Stimulated activated CD8-positive, alpha-beta memory T cell treated with anti-CD3 and anti-CD28 coated beads, Interleukin-12 subunit alpha, Interleukin-12 subunit beta, amount 100 ng/mL, for 4 hours (primary cell): ENCODE results near the gene PSME4.
"Not testable (repeated sequence)": the region's sequence is repeated elsewhere in the genome, so short reads cannot be mapped to it uniquely, and the experiment has no call there.

Source experiments
- DNase-seq: peaks from one replicate; pipeline ENCODE4 v3.0.0-alpha.2; 2020; ENCODE audit warnings: low read depth

PSME4 gene

DNA sequence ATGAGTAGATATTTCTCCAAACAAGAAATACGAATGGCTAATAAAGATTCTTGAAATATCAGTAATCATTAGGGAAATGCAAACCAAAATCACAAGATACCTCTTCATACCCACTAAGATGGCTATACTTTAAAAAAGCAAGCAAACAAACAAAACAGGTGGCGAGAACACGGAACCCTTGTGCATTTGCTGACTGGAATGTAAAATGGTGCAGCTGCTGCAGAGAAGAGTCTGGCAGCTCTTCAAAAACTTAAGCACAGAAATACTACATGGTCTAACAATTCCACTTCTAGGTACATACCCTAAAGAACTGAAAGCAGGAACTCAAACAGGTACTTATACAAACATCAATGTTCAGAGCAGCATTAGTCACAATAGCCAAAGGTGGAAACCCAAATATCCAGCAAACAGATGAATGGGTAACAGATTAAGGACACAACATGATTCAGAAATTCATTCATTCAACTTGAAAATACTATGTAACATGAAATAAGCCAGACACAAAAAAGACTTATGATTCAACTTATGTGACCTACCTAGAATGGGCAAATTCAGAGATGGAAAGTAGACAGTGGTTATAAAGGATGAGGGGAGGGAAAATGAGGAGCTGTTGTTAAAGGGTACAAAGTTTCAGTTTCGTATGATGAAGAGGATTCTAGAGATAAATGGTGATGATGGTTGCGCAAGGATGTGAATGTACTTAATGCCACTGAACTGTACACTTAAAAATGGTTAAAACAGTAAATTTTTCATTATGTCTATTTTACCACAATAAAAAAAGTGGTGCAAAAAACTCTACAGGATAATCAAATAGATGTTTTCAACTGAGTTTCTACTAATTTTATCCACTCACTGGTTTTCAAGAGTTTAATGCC lies 84.2 kb downstream of the PSME4 start:
- DNase-seq: no peak

GRCh38 chr2:53884883-53885282 lies 85.9 kb downstream of the PSME4 start:
- no peak for DNase-seq

- no peak for DNase-seq
These were observed 88.8 kb downstream of the PSME4 start for GRCh38 chr2:53881986-53882385.

GRCh38 chr2:53881360-53881759 lies 89.4 kb downstream of the PSME4 start:
- no peak for DNase-seq

DNA sequence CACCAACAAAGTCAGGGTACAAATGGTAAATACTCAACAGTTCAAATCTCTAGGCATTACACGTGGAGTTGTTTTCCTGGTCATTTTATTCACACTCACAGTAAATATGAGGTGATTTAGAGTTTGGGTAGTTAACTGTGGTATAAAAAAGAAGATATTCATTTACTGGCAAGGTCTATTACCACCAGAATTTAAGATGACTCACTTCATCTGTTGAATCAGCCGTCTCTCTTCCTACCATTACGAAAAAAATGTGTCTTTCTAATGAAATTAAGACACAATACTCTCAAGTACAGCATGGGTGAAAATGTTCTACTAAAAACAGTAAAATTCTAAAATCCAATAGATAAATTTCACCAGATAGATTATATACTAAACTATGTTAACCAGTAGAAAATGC lies 90.0 kb downstream of the PSME4 start:
- DNase-seq: no peak

DNA sequence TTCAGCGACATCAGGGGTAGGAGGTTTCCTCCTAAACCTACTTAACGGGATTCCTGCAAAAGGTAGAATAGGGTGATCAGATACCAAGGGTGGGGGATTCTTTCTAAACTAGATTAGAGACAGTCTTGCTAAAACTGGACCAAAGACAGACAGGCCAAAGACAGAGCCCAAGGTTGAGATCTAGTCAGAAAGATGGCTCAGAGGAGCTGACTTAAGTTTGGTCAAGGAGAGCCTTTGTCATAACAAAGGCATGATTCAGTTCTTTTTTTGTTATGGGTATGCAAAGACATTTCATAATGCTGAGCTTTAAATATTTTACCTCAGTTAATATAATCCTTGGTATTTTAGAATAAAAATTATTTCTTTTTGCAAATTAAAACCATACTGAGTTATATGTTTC lies 93.2 kb downstream of the PSME4 start:
- DNase-seq: no peak

- no peak for DNase-seq
These were observed 93.7 kb downstream of the PSME4 start for GRCh38 chr2:53877112-53877511.

DNA sequence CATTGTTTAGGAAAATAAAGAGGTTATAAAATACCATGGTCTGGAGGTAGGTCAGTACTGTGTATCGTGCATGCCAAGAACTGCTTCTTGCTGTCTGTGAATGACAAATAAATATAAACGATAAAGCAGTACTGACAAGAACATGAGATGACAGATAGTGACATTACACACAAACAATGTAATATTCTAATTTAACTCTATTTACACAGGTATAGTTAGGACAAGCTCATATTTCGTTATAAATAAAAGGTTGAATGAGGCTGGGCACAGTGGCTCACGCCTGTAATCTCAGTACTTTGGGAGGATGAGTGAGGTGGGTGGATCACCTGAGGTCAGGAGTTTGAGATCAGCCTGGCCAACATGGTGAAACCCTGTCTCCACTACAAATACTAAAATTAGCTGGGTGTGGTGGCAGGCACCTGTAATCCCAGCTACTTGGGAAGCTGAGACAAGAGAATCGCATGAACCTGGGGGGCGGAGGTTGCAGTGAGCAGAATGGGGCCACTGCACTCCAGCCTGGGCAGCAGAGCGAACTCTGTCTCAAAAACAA lies 96.3 kb downstream of the PSME4 start:
- no peak for DNase-seq

GRCh38 chr2:53867773-53868172 lies 103.0 kb downstream of the PSME4 start:
- DNase-seq: no peak

GRCh38 chr2:53867169-53867568 lies 103.6 kb downstream of the PSME4 start:
- no peak for DNase-seq

DNA sequence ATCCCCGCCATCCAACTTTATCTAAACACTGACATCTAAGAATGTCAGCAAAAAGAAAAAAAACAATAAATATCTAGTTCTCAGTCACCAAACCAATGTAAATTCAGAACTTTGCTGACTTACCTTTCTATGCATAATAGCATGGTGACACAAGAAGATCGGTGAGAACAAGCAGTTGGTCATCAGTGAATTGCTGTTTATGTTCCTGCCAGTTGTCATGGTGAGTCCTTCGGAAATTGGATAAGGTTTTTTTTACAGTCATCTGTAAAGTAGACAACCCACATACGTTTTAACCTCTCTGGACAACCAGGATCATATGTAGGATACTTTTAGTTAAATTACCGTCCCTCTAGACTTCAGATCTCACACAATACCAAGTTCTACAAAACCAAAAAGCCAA lies 104.8 kb downstream of the PSME4 start:
- DNase-seq: no peak

DNA sequence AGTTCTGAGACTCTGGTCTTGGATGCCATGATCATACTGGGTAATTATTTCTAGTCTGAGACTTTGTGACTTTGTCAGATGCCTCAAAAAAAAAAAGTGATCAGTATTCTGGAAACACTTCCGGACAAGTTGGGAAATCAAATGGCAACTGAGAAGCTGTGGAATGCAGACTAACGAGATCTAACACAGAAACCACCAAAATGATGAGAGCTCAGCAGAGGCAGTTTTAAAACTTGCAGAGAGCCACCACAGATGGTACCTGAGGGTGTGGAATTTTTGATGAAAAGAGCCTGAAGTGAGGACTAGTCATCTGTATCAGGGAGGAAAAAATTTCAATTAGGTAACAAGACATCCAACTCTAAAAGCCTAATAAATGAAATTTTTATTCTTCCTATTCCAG lies 105.5 kb downstream of the PSME4 start:
- no peak for DNase-seq

DNA sequence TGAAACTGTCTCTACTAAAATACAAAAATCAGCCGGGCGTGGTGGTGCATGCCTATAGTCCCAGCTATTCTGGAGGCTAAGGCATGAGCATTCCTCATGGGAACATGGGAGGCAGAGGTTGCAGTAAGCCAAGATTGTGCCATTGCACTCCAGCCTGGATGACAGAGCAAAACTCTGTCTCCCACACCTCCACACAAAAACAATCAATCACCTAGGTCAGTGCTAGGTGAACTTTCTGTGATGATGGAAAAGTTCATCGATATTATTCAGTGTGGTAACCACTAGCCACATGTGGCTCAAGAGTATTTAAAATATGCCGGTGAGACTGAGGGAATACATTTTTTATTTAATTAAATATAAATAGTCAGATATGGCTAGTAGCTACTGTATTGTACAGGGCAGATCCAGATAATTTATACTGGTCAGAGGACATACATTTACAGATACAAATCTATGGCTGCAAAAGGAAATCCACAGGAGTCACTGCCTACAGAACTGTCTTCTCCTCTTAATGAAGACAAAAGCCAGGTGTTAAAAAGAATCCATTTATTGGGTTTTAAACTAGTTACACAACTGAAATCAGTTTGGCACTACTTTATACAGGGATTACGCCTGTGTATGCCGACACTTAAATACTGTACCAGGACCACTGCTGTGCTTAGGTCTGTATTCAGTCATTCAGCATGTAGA lies 107.1 kb downstream of the PSME4 start:
- DNase-seq: no peak

- DNase-seq: no peak
These were observed 109.0 kb downstream of the PSME4 start for GRCh38 chr2:53861824-53862223.

GRCh38 chr2:53859206-53860181 lies 111.3 kb downstream of the PSME4 start, which contains the start of gene GPR75:
TSS of gene GPR75 (minus strand) at chr2:53859967. CDS start at chr2:53854756, 5,211 bp downstream.
- DNase-seq: no peak

DNA sequence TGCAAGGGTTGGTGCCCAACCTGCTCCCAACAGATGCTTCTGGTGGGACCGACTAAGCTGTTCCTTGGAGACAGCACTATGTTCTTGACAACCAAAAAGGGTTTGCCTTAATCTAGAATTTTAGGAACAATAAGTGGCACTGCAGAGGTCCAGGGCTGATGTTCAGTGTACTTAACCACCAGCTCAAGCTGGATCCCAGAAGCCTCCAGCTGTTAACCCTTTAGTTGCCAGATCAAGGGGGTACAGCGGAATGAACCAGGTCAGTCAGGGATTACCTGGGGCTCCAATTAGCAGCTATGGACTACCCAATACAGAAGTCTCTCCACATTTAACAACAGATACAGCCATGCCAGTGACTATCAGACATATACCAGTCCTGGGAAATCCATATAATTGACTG lies 114.5 kb downstream of the PSME4 start:
- DNase-seq: no peak

DNA sequence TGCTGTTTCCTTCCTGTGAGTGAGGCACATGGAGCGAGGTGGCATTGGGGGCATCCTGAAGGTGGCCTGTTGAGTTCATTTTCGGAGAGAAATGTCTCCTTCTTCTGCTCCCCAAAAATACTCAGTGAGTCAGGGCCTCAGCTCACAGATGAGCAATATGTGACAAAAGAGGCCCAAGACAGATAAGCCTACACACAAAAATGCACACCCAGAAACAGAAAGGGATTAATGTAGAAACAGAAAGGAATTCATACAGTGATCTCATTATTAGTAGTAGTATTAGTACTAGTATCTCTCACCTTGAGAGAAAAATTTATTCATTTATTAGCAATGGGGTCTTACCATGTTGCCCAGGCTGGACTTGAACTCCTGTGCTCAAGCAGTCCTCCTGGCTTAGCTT lies 116.1 kb downstream of the PSME4 start:
- DNase-seq: no peak

DNA sequence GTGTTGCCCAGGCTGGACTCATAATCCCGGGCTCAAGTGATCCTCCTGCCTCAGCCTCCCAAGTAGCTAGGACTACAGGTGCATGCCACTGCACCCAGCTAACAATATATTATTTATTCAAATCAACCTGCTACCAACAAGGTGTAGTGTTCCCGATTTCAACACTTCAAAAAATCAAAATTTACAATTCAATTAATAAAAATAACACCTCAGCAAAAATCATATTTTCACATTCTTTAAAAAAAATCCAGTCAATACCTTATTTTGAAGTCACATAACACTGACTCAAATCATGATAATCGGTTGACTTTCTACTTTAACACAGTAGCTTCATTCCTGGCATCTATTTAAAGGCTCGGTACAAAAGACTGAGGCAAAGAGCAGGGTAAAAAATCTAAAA lies 118.3 kb downstream of the PSME4 start:
- no peak for DNase-seq

GRCh38 chr2:53851052-53851757 lies 119.6 kb downstream of the PSME4 start:
- not testable (repeated sequence) for DNase-seq

- DNase-seq: no peak
These were observed 122.7 kb downstream of the PSME4 start for GRCh38 chr2:53848062-53848461.

- no peak for DNase-seq
These were observed 127.2 kb downstream of the PSME4 start for GRCh38 chr2:53843595-53843994.
